SK-N-SH treated with all-trans-retinoic acid at 6 μM for 48 hours (cell line): ENCODE results near the gene SIX3.

Experiments
- ATAC-seq: fragments of 200-7000 bp; cut with Tn5 transposase; 3 replicates; pipeline ENCODE4 v1.9.1; 2020; ENCODE audit warnings: mild to moderate bottlenecking, moderate library complexity
- ARNTL ChIP-seq: fragments of 450-650 bp; formaldehyde crosslinking; IDR thresholded peaks from 2 replicates; pipeline ENCODE4 v1.5.0; 2020; ENCODE audit warnings: low read depth, mild to moderate bottlenecking, moderate library complexity, borderline replicate concordance
- CREB5 ChIP-seq: fragments of 250-450 bp; sonication (Bioruptor Pico); IDR thresholded peaks from 2 replicates; pipeline ENCODE4 v1.5.1; 2020; ENCODE audit warnings: low read depth, mild to moderate bottlenecking, moderate library complexity
- CSDC2 ChIP-seq: fragments of 250-450 bp; sonication (Bioruptor Pico); IDR thresholded peaks from 2 replicates; pipeline ENCODE4 v1.5.0; 2020; ENCODE audit warnings: mild to moderate bottlenecking, moderate library complexity
- CSRNP3 ChIP-seq: fragments of 250-450 bp; sonication (Bioruptor Pico); IDR thresholded peaks from 2 replicates; pipeline ENCODE4 v1.5.1; 2021; ENCODE audit warnings: mild to moderate bottlenecking, moderate library complexity
- ESRRG ChIP-seq: fragments of 250-450 bp; sonication (Bioruptor Pico); IDR thresholded peaks from 2 replicates; pipeline ENCODE4 v1.6.1; 2021; ENCODE audit warnings: mild to moderate bottlenecking
- GLIS3 ChIP-seq: fragments of 250-450 bp; sonication (Bioruptor Pico); IDR thresholded peaks from 2 replicates; pipeline ENCODE4 v1.5.0; 2020; ENCODE audit warnings: mild to moderate bottlenecking, moderate library complexity
- ISL1 ChIP-seq: fragments of 250-450 bp; sonication (Bioruptor Pico); IDR thresholded peaks from 2 replicates; pipeline ENCODE4 v2.1.2; 2022; ENCODE audit warnings: mild to moderate bottlenecking, moderate library complexity
- OSR1 ChIP-seq: fragments of 250-450 bp; sonication (Bioruptor Pico); IDR thresholded peaks from 2 replicates; pipeline ENCODE4 v1.8.0; 2022; ENCODE audit warnings: moderate library complexity, mild to moderate bottlenecking, inconsistent platforms
- PATZ1 ChIP-seq: fragments of 250-450 bp; sonication (Bioruptor Pico); IDR thresholded peaks from 2 replicates; pipeline ENCODE4 v1.8.0; 2020; ENCODE audit warnings: mild to moderate bottlenecking, moderate library complexity, borderline replicate concordance
- PPARA ChIP-seq: fragments of 250-450 bp; sonication (Bioruptor Pico); IDR thresholded peaks from 2 replicates; pipeline ENCODE4 v1.5.0; 2020; ENCODE audit warnings: mild to moderate bottlenecking, borderline replicate concordance
- RARB ChIP-seq: fragments of 250-450 bp; sonication (Bioruptor Pico); IDR thresholded peaks from 2 replicates; pipeline ENCODE4 v1.8.0; 2021; ENCODE audit warnings: mild to moderate bottlenecking, moderate library complexity
- SNAI2 ChIP-seq: fragments of 250-450 bp; sonication (Bioruptor Pico); IDR thresholded peaks from 2 replicates; pipeline ENCODE4 v1.5.0; 2020; ENCODE audit warnings: mild to moderate bottlenecking, moderate library complexity
- TOX ChIP-seq: fragments of 250-450 bp; sonication (Bioruptor Pico); IDR thresholded peaks from 2 replicates; pipeline ENCODE4 v1.8.0; 2021; ENCODE audit warnings: mild to moderate bottlenecking, moderate library complexity, borderline replicate concordance
- TSHZ2 ChIP-seq: fragments of 250-450 bp; sonication (Bioruptor Pico); IDR thresholded peaks from 2 replicates; pipeline ENCODE4 v1.5.0; 2020; ENCODE audit warnings: mild to moderate bottlenecking, moderate library complexity
- ZC3H10 ChIP-seq: fragments of 250-450 bp; sonication (Bioruptor Pico); IDR thresholded peaks from 2 replicates; pipeline ENCODE4 v1.5.1; 2021; ENCODE audit warnings: mild to moderate bottlenecking, moderate library complexity
- ZFP3 ChIP-seq: fragments of 250-450 bp; sonication (Bioruptor Pico); IDR thresholded peaks from 2 replicates; pipeline ENCODE4 v1.5.0; 2020; ENCODE audit warnings: mild to moderate bottlenecking, moderate library complexity
- ZFP30 ChIP-seq: fragments of 450-650 bp; formaldehyde crosslinking; IDR thresholded peaks from 2 replicates; pipeline ENCODE4 v1.5.0; 2022; ENCODE audit warnings: mild to moderate bottlenecking, moderate library complexity
- ZNF70 ChIP-seq: fragments of 450-650 bp; formaldehyde crosslinking; IDR thresholded peaks from 2 replicates; pipeline ENCODE4 v1.5.0; 2020; ENCODE audit warnings: mild to moderate bottlenecking, moderate library complexity
- ZNF8 ChIP-seq: fragments of 450-650 bp; formaldehyde crosslinking; IDR thresholded peaks from 2 replicates; pipeline ENCODE4 v1.5.0; 2020; ENCODE audit warnings: mild to moderate bottlenecking, moderate library complexity

SIX3 gene

GRCh38 chr2:44951714-44952113, 10.2 kb downstream of the SIX3 start:
- TF ChIP-seq ARNTL (CRISPR knock-in tag) (no peak), GLIS3 (CRISPR knock-in tag) (no peak), RARB (CRISPR knock-in tag) (no peak), CREB5 (CRISPR knock-in tag) (no peak), ISL1 (no peak), TOX (no peak), ZFP3 (CRISPR knock-in tag) (no peak), TSHZ2 (CRISPR knock-in tag) (no peak), CSDC2 (no peak), OSR1 (CRISPR knock-in tag) (no peak), PATZ1 (no peak), PPARA (CRISPR knock-in tag) (no peak), ZC3H10 (CRISPR knock-in tag) (no peak), ZNF8 (no peak), ZNF70 (CRISPR knock-in tag) (no peak)
- no peak for ATAC-seq

GRCh38 chr2:44952143-44952805, 10.8 kb downstream of the SIX3 start:
- TF ChIP-seq PATZ1 (no peak), CREB5 (CRISPR knock-in tag) (no peak), OSR1 (CRISPR knock-in tag) (no peak), ESRRG (no peak), ZC3H10 (CRISPR knock-in tag) (no peak), ZNF70 (CRISPR knock-in tag) (no peak), TSHZ2 (CRISPR knock-in tag) (no peak), ZFP3 (CRISPR knock-in tag) (no peak), CSRNP3 (CRISPR knock-in tag) (no peak), ZNF8 (no peak), SNAI2 (CRISPR knock-in tag) (no peak), CSDC2 (no peak), GLIS3 (CRISPR knock-in tag) (no peak), ISL1 (no peak), ZFP30 (CRISPR knock-in tag) (no peak), RARB (CRISPR knock-in tag) (no peak)
- ATAC-seq = no peak
